GM19468 (cell line): Measurements from ENCODE around the gene CYP2W1.

Source experiments
- ATAC-seq: cut with Tn5 transposase; IDR thresholded peaks from one replicate; pipeline ENCODE4 v1.9.1; 2021; ENCODE audit warnings: mild to moderate bottlenecking, moderate library complexity, moderate number of reproducible peaks; ENCODE audit not compliant: unreplicated experiment; ENCODE audit errors: extremely low read depth

Gene CYP2W1

DNA sequence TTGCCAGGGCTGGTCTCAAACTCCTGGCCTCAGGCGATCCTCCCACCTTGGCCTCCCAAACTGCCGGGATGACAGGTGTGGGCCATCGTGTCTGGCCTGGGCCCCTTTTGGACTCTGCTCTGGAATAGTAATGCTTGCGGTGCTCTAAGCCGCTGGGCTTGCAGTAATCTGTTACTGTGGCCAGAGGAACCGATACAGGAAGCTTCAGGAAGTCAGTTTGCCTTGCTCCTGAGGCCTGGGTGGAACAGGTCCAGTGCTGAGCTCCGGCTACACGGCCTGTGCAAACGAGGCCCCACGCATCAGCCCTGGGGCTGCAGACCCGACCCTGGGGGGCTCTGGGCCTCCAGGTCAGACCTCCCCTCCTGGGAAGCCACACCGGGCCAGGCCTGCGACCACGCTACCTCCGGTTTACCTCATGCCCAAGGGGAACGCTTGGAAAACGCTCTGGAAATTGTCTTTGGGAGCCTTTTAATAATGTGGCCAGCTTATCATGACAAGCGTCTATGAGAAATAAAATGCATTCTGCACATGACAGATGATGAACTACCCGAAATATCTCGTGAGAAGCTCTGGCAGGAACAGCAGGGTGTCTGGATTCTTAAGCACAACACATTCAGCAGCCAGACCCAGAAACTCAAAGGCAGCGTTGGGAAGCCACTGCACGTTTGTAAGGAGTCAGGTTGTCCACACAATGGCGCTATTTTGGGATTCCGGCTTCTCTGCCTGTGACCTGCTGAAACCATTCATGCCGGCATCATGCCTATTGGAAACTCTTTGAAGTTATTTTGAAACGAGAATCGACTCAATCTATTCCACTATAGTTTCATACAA is 18.4 kb upstream of the CYP2W1 start:
- no peak for ATAC-seq

GRCh38 chr7:966291-967069 is 16.5 kb upstream of the CYP2W1 start:
- no peak for ATAC-seq

GRCh38 chr7:967361-968082 is 15.5 kb upstream of the CYP2W1 start:
- no peak for ATAC-seq

DNA sequence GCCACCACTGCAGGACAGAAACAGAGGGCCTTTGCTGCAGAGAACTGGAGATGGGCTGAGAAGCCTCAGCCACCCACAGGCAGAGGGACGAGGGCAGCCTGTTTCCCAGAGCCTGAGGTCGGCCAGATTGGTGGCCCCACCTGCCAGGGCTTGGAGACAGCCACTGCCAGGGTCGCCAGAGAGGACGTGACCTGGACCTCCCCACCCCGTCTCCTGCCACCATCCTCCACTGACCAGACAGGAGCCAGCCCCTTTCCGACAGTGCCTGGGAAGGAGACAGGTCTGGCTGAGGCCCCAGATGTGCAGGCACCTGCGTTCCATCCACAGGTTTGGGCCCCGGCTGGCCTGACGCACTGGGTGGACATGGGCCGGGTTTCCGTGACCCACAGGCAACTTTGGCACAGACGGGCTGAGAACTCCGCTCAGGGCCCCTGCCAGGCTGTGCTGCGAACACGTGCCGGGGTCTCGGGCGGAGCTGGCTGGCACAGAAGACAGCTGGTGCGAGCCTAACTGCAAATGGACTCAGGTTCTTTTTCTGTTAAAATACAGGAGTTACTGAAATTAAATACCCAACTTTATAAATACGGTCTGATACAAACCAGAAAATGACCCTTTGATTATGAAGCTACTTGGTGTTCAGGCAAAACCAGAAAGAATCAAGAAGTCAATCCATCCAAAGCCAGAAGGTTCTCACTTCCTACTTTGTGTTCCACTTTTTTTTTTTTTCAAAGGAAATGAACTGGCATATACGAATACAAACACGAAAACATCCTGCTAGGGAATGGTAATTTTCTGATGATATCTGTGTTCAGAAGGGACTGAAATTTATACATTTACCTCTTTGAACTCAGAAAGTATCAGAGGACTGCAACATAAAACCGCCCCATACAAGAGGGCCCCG is 14.5 kb upstream of the CYP2W1 start:
- no peak for ATAC-seq

DNA sequence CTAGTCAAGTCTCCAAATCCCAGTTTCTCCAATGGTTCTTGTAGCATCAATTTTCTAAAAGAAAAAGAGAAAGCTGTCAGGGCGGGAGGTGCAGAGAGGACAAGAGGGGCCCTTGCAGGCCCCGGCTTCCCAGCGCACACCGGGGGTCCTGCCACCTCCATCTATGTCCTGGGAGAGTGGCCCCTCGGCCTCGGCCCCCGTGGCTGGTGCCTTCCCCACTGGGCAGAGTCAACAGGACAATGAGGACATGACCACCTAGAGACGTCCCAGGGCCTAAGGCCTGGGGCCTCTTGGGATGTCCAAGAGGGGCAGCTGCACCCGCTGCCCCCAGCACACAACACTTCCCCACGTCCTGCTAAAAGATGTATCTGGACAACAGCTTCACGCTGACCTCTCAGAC is 13.6 kb upstream of the CYP2W1 start:
- no peak for ATAC-seq

DNA sequence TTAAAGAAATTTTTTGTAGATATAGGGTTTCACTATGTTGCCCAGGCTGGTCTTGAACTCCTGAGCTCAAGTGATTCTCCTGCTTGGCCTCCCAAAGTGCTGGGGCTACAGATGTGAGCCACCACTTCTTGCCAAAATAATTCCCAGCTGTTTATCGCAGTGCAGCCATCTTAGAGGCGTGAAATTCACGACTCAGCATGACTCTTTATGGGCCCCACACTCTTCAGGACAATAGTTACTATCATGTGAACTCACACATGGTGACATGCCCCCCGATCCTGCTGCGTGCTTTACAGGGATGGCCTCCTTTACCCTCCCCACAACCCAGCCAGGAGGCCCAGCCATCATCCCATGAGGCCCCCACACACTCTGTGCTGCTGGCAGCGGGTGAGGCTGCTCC is 12.2 kb upstream of the CYP2W1 start:
- ATAC-seq: no peak

DNA sequence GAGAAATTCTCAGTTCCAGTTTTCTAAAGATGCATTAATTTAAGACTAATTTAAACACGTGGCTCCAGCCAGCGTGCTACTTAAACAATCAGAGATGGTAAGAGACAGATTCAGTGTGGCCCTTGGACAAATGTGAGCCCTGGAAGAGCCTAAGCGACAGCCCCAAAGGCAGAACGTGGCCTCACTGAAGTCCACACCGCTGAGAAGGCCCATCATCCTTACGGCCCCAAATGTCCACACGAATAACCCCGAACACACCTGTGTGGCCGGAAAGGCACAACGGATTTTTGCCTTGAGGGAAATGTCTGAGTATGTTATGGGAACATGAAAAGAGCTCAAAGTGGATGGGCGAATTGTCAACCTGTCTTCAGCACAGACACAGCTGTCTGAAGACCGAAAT is 10.9 kb upstream of the CYP2W1 start:
- ATAC-seq: no peak

DNA sequence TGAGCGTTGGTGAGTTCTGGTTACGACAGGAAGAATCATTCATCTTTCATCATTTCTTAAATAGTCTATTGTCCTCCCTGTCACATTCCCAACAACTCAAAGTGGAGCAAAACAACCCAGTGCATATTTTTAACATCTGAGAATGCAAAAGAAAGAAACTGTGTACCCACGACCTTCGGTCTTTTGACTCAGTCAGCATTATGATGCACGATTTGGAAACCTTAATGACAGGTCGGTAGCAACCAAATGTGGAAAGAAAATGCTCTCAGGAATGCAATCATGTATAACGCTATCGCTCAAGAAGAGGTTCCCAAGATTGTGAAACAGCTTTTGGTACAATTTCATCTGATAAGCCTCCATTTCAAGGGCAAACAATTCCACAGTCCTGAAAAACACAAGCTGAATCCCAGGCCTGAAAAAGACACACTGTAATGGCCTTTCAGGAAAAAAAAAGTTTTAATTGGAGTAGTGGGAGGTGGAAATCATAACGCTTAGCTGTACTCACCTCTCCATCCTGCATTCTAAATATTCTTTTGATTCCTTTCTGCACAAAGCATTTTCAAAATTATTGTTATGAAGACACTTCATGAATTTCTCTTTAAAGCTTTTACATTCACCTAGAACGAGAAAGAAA is 10.2 kb upstream of the CYP2W1 start:
- ATAC-seq: no peak

DNA sequence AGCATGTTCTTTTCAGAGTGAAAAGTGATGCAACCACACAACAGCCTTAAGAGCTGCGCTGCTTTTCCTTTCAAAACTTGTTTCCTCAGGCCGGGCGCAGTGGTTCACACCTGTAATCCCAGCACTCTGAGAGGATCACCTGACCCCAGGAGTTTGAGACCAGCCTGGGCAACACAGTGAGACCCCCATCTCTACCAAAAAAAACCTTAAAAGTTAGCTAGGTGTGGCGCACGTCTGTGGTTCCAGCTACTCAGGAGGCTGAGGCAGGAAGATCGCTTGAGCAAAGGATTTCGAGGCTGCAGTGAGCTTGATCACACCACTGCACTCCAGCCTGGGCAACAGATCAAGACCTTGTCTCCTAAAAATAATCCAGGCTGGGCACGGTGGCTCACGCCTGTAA is 9.7 kb upstream of the CYP2W1 start:
- ATAC-seq: no peak

GRCh38 chr7:974172-974571 is 8.8 kb upstream of the CYP2W1 start:
- no peak for ATAC-seq

DNA sequence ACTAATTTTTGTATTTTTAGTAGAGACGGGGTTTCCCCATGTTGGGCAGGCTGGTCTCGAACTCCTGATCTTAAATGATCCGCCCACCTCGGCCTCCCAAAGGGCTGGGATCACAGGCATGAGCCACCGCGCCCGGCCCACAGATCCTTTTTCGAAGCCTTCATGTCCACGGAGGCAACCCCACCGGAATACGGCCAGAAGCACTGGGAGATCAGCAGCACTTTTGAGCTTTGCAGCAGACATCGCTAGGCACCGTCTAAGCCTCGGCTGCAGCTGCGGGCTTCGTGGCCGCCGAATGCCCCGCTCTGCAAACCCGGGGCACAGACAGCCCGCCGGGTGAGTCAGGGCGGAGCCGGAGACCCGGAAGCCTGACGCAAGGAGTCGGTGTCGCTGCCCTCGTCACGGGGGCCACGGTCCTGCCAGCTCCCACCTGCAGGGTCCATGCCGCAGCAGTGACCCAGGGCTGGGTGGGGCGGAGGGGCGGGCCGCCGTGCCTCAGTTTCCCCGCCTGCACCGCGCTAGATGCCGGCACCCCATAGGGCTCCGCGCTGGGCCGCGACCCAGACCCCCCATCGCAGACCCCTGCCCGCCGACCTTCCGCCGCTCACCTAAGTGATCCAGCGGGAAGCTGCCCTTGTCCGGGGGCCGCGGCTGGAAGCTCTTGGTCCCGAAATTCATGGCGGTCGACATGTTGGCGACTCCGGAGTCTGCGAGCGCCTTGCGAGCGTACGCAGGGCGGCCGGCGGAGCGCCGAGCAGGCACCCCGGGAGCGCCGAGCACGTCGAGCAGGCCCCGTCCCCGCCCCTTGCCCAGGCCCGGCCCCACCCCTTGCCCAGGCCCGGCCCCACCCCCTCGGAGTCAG is 7.9 kb upstream of the CYP2W1 start, which contains the start of gene COX19:
Gene COX19, minus strand, starts transcription at position 730 of the 862 bp plus-strand sequence. Its CDS starts 40 bp downstream, at position 690.
- no peak for ATAC-seq

GRCh38 chr7:975702-976473 is 7.1 kb upstream of the CYP2W1 start:
- no peak for ATAC-seq

DNA sequence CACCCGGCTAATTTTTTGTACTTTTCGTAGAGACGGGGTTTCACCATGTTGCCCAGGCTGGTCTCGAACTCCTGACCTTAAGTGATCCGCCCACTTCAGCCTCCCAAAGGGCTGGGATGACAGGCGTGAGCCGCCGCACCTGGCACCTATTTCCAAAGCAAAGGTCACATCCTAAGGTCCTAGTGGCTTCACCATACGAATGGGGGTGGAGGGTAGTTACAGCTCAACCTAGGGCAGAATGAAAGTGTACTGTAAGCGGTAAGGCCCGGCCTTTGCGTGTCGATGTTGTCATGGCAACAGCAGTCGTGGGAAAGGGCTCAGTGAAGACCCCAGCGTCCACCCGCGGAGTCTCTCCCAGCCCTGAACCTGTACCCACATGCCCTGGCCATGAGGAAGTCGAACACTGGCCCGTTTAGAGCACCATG is 6.1 kb upstream of the CYP2W1 start:
- ATAC-seq: no peak

GRCh38 chr7:977326-978048 is 5.5 kb upstream of the CYP2W1 start:
- ATAC-seq: no peak

DNA sequence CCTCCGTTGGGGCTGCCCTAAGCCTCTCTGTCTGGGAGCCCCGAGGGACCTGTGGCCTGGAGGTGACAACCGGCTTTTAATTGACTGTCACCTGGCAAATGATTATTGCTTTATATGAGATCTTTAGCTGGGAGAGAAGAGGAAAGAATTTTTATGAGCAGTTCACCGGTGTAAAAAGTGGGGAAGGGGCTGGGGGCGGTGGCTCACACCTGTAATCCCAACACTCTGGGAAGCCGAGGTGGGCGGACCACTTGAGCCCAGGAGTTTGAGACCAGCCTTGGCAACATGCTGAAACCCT is 5.0 kb upstream of the CYP2W1 start:
- no peak for ATAC-seq

DNA sequence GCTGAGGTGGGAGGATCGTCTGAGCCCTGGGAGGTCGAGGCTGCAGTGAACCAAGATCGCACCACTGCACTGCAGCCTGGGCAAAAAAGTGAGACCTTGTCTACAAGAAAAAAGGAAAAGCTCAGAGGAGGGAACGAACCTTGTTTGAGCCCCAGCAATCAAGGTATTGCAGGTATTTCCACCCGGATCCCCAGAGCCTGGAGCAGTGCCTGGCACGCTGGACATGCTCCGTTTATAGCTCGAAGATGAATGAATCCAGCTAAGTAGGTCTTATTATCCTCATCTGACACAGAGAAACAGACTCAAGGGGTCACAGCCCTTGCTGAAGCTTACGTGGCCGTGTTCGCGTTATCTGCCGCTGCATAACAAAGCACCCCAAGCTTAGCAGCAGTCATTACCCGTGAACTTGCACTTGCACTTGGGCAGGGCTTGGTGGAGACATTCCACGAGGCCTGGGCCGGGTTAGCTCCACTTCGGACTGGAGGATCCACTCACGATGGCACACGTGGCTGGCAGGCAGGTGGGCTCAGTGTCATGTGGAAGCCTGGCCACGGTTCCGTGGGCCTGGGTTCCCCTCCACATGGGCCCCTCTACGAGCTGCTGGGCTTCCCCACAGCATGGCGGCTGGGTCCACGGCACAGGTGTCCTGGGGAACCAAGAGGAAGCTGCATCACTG is 4.4 kb upstream of the CYP2W1 start:
- no peak for ATAC-seq

- ATAC-seq: no peak
Measured at GRCh38 chr7:979151-979550, 3.8 kb upstream of the CYP2W1 start.
